NCI-H2107 treated with DMSO at 0.1 percent for 48 hours (cell line): Measurements from ENCODE around the gene DESI1.
A peak's percentile ranks its signal among the peaks of the same experiment; 100 is the strongest.
"Not testable (repeated sequence)": the region's sequence is repeated elsewhere in the genome, so short reads cannot be mapped to it uniquely, and the experiment has no call there.

Experiments used
- DNase-seq: peaks from one replicate; lab custom pipeline; 2025; ENCODE audit not compliant: unreplicated experiment; lab: John Stamatoyannopoulos, UW

DESI1 gene

GRCh38 chr22:41636467-41636866 lies 15.6 kb upstream of the DESI1 start:
- no peak for DNase-seq

- DNase-seq: not testable (repeated sequence)
These were observed 13.8 kb upstream of the DESI1 start for GRCh38 chr22:41634610-41635009.

- DNase-seq: not testable (repeated sequence)
These were observed 10.8 kb upstream of the DESI1 start for GRCh38 chr22:41631615-41632014.

- DNase-seq: not testable (repeated sequence)
These were observed 10.3 kb upstream of the DESI1 start for GRCh38 chr22:41631115-41631514.

- DNase-seq: no peak
These were observed 4.7 kb upstream of the DESI1 start for GRCh38 chr22:41625577-41625976.

- no peak for DNase-seq
These were observed 1.0 kb upstream of the DESI1 start for GRCh38 chr22:41621911-41622179.

- DNase-seq: peak; percentile 97
These were observed 462 bp upstream of the DESI1 start, which contains the start of gene XRCC6 for GRCh38 chr22:41621099-41621910. Gene XRCC6, plus strand, starts transcription at chr22:41621295. Its CDS starts 710 bp downstream, at chr22:41622005.

GRCh38 chr22:41619979-41620588 lies 759 bp downstream of the DESI1 start:
- no peak for DNase-seq

- DNase-seq: no peak
These were observed 7.4 kb downstream of the DESI1 start for GRCh38 chr22:41613456-41613855.

GRCh38 chr22:41612603-41613306 lies 8.1 kb downstream of the DESI1 start:
- no peak for DNase-seq

- no peak for DNase-seq
These were observed 12.5 kb downstream of the DESI1 start for GRCh38 chr22:41608386-41608785.

- DNase-seq: no peak
These were observed 16.9 kb downstream of the DESI1 start for GRCh38 chr22:41603873-41604332.

GRCh38 chr22:41600976-41601375 lies 19.9 kb downstream of the DESI1 start:
- no peak for DNase-seq

- no peak for DNase-seq
These were observed 21.8 kb downstream of the DESI1 start for GRCh38 chr22:41598891-41599635.

GRCh38 chr22:41598081-41598480 lies 22.8 kb downstream of the DESI1 start:
- DNase-seq: no peak

GRCh38 chr22:41597635-41597953 lies 23.2 kb downstream of the DESI1 start:
- no peak for DNase-seq

GRCh38 chr22:41596776-41597634 lies 23.8 kb downstream of the DESI1 start:
- no peak for DNase-seq

- no peak for DNase-seq
These were observed 25.1 kb downstream of the DESI1 start for GRCh38 chr22:41595703-41596102.

GRCh38 chr22:41593336-41593960 lies 27.4 kb downstream of the DESI1 start:
- DNase-seq: not testable (repeated sequence)
